Measurements from ENCODE around the gene TIE1.
A peak's percentile ranks its signal among the peaks of the same experiment; 100 is the strongest.

TIE1 gene

GRCh38 chr1:43344267-43344850, 43.6 kb downstream of the TIE1 start:
- DNase-seq, result no peak

GRCh38 chr1:43345120-43345519, 44.3 kb downstream of the TIE1 start:
- no peak for DNase-seq

- DNase-seq, result no peak
Measured at GRCh38 chr1:43346636-43347035, 45.9 kb downstream of the TIE1 start.

- no peak for DNase-seq
Measured at GRCh38 chr1:43348343-43348808, 47.6 kb downstream of the TIE1 start.

- DNase-seq, result peak; percentile 51
Measured at GRCh38 chr1:43348809-43349593, 48.2 kb downstream of the TIE1 start.

- DNase-seq, result no peak
Measured at GRCh38 chr1:43349594-43350306, 49.0 kb downstream of the TIE1 start.

GRCh38 chr1:43350976-43351375, 50.2 kb downstream of the TIE1 start:
- DNase-seq, result no peak

GRCh38 chr1:43351421-43352350, 50.9 kb downstream of the TIE1 start:
- no peak for DNase-seq

- DNase-seq, result no peak
Measured at GRCh38 chr1:43352351-43352705, 51.5 kb downstream of the TIE1 start.

- DNase-seq, result no peak
Measured at GRCh38 chr1:43352881-43353280, 52.1 kb downstream of the TIE1 start.

- DNase-seq, result no peak
Measured at GRCh38 chr1:43354471-43354870, 53.7 kb downstream of the TIE1 start.

GRCh38 chr1:43354936-43355335, 54.2 kb downstream of the TIE1 start:
- no peak for DNase-seq

GRCh38 chr1:43357251-43357650, 56.5 kb downstream of the TIE1 start:
- no peak for DNase-seq

- DNase-seq, result no peak
Measured at GRCh38 chr1:43358121-43358745, 57.5 kb downstream of the TIE1 start.

- DNase-seq, result peak; percentile 92
Measured at GRCh38 chr1:43358746-43359693, 58.2 kb downstream of the TIE1 start, which contains the start of gene CDC20. Gene CDC20, plus strand, starts transcription at chr1:43358981. Its CDS starts 235 bp downstream, at chr1:43359216.

GRCh38 chr1:43359696-43360095, 58.9 kb downstream of the TIE1 start:
- DNase-seq, result no peak

GRCh38 chr1:43360616-43361015, 59.8 kb downstream of the TIE1 start:
- no peak for DNase-seq

GRCh38 chr1:43363283-43363934, 62.6 kb downstream of the TIE1 start:
- DNase-seq, result no peak

GRCh38 chr1:43363935-43364525, 63.2 kb downstream of the TIE1 start:
- DNase-seq, result no peak

- DNase-seq, result no peak
Measured at GRCh38 chr1:43365678-43366077, 64.9 kb downstream of the TIE1 start.
